RWPE1 (cell line): ENCODE measurements around the gene ASCC1.

ENCODE experiments used
- CTCF ChIA-PET: fragments of 350-600 bp; sonication (Branson Sonifier 250); formaldehyde crosslinking; extraction: SDS; loops from one replicate; lab custom pipeline; 2021; lab: Yijun Ruan, JAX
- POLR2A ChIA-PET: fragments of 400-600 bp; formaldehyde crosslinking; extraction: SDS; loops from one replicate; lab custom pipeline; 2020; ENCODE audit warnings: antibody characterized with exemption; ENCODE audit not compliant: low non-redundant PET; lab: Yijun Ruan, JAX
- DNase-seq: peaks from one replicate; pipeline ENCODE4 v3.0.0; 2012; ENCODE audit warnings: low spot score
- H3K27ac ChIP-seq: fragments of 450-650 bp; 2 replicates; pipeline ENCODE4 v1.5.1; 2017
- TF ChIP-seq, protein P1 (sequence below): fragments of 450-650 bp; conservative IDR thresholded peaks from 2 replicates; pipeline ENCODE4 v1.5.1; 2017; ENCODE audit warnings: low read depth, mild to moderate bottlenecking

ASCC1 gene

DNA sequence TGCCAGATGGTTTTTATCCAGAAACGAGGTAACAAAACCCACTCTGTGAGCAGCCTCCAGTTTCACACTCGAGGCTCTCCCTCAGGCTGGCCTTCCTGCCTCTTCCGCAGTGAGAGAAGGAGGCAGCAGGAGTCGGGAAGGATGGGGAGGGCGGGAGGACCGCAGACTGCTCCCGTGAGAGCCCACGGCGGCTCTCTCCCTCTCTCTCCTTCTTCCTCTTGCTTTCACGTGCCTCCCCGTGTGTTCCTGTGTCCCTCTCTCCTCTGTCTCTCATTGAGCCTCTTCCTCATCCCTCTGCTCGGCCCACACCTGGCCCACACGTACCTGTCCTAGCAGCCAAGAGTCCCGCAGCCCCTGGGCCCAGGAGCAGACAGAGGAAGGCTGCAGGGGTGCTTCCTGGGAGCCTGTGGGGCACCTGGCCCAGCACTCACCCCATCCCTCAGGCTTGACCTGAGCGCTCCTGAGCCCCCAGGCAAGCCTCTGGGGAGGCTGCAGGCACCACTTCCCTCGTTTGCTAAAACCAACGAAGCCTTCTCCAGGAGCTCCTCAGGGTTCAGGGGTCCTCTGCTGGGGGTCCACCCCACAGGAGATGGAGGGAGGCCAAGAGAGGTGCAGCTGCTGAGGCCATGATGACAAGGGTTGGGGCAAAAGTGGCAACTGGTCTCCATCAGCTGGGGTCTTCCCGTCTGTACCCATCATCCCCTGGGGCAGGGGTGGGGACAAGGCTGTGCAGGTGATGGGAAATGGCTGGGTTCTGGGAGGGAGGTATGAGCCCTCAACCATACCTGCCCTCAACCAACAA lies 141.3 kb downstream of the ASCC1 start:
- no peak overlapping the region for H3K27ac ChIP-seq
- POLR2A ChIA-PET: no interaction called here
- CTCF ChIA-PET: no interaction called here
- DNase-seq: no peak
- TF ChIP-seq, protein P1, sequence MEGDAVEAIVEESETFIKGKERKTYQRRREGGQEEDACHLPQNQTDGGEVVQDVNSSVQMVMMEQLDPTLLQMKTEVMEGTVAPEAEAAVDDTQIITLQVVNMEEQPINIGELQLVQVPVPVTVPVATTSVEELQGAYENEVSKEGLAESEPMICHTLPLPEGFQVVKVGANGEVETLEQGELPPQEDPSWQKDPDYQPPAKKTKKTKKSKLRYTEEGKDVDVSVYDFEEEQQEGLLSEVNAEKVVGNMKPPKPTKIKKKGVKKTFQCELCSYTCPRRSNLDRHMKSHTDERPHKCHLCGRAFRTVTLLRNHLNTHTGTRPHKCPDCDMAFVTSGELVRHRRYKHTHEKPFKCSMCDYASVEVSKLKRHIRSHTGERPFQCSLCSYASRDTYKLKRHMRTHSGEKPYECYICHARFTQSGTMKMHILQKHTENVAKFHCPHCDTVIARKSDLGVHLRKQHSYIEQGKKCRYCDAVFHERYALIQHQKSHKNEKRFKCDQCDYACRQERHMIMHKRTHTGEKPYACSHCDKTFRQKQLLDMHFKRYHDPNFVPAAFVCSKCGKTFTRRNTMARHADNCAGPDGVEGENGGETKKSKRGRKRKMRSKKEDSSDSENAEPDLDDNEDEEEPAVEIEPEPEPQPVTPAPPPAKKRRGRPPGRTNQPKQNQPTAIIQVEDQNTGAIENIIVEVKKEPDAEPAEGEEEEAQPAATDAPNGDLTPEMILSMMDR: no peak

DNA sequence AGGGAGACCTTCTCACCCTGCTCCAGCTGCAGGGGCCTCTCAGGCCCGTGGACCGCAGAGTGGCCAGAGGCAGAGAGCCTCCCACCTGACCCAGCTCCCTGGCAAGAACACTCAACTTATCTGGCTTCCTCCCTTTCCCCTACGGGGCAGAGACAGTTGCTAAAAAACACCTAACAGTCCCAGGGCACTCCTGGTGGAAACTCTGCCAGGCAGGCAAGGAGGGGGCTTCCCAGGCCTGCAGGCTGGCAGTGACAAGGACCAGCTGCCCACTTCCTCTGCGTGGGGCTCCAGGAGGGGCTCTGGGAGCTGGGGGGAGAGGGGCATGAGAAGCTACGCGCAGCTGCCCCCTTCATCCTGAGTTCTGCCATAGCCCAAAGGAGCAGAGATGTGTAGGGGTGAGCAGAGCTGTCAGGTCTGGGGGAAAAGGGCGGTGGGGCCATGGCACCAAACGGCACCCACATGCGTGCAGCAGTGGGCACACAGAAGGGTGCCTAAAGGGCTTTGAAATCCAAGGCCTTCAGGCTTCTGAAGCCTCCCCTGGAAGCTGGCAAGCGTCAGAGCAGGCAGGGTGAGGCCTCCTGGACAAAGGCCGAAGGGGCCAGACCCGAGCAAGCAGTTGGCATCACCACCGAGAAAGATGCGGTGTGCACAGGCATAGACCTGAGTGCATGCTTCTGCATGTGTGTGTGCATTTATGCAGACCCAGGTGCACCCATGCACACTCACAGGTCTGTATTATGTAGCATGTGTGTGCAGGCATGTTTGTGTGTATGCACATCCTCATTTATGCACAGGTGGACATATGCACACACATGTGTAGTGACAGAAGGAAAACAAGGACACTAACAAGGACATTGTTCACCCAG lies 142.1 kb downstream of the ASCC1 start:
- no peak for DNase-seq
- POLR2A ChIA-PET: no interaction called here
- CTCF ChIA-PET: interaction anchor here (1.4 kb wide), 1 partner anchor 177 kb away, joined by 6 read pairs; no protein-coding TSS in a partner anchor
- TF ChIP-seq, protein P1: no peak
- no peak overlapping the region for H3K27ac ChIP-seq

DNA sequence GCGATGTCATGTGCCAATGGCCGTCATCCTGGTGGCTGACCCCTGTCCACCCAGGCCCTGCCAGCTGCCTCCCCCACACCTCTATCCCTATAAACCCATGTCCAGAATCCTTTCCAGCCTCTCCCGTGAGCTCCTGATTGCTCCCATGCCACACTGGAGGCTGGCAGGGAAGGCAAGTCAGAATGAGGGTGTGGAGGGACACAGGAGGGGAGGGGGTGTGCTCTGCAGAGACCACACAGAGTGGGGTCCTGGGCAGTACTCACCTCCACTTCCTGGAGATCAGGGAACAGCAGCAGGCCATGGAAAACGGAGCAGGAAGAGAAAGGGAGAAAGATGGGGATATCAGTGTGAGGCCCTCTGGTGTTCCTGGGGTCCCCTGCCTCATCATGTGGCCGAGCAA lies 143.4 kb downstream of the ASCC1 start:
- no peak for DNase-seq
- ChIA-PET CTCF (interaction anchor here (0.9 to 1.4 kb wide), 3 partner anchors 24 to 176 kb away, joined by 3 to 6 read pairs (median 4); no protein-coding TSS in a partner anchor), POLR2A (no interaction called here)
- no peak overlapping the region for H3K27ac ChIP-seq
- TF ChIP-seq, protein P1: no peak

DNA sequence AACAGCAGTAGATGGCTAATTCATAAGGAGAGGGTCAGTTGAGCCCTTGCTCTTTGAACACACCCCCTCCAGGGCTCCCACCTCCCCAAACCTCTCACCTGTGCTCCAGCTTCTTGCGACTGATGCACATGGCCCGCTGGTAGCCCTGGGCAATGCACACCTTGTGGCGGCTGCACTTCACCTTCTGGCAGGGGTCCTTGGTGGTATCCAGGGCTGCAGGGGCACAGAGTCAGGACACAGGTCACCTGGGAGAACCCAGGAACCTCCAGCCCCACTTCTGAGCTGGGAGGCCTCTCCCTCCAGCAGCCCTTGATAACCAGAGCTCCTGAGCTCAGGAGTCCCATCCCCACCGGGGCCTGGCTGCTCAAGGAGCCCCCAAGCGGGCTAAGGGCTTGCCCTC lies 144.0 kb downstream of the ASCC1 start:
- TF ChIP-seq, protein P1: no peak
- no peak for DNase-seq
- ChIA-PET CTCF (interaction anchor here (1.2 kb wide), 1 partner anchor 23 kb away, joined by 4 read pairs; no protein-coding TSS in a partner anchor), POLR2A (no interaction called here)
- H3K27ac ChIP-seq: no peak overlapping the region

DNA sequence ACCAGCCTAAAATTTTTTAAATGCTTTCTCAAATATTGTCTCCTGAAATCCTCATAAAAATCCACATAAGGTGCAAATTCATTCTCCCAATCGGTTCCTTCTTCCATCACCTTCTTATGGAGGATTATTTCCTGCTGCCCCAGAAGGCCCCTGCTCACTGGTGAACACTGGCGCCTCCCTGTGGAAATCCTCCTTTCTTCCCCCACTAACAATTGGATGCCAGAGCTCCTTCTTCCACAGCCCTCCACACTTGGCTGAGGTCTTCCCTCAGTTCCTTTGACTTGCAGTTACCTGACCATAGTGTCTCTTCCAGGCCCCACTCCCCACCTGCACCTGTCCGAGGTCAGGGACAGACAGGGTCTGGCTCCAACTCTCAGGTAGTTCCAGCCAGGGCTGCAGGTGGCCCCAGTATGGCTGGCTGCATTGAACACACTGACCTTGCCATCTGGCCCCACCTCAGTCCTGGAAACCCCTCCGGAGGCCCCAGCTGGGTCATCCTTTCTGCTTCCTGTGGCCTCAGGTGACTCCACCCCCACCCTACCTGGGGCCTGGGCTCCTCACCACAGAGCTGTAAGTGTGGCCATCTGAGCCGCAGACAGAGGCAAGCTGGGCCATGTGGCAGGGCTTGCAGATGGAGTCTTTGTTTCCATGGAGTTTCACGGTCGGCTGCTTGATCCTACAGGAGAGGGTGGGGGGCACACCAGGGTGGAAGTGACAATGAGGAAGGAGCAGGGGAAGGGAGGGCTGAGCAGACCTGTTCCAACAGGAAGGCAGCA lies 146.1 kb downstream of the ASCC1 start:
- POLR2A ChIA-PET: interaction anchor here (0.6 kb wide), 1 partner anchor 74 kb away, joined by 6 read pairs; no protein-coding TSS in a partner anchor
- TF ChIP-seq, protein P1: no peak
- H3K27ac ChIP-seq: no peak overlapping the region
- CTCF ChIA-PET: interaction anchor here (0.6 to 1.0 kb wide), 5 partner anchors 13 to 153 kb away, joined by 3 to 7 read pairs (median 5); no protein-coding TSS in a partner anchor
- no peak for DNase-seq
